Sigmoid colon (tissue), 4 donors: Measurements from ENCODE around the gene SNX27.

Experiments
- POLR2A ChIP-seq, 2 donors: fragments of 450-650 bp; IDR thresholded peaks; one replicate each; pipeline ENCODE4 v1.6.1; 2016; ENCODE audit warnings: antibody characterized with exemption in 2 of 2, mild to moderate bottlenecking in 2 of 2, moderate library complexity in 2 of 2
- POLR2AphosphoS5 ChIP-seq, 4 donors: sonication (generic); formaldehyde crosslinking; IDR thresholded peaks; one replicate each; pipeline ENCODE4 v1.6.1; 2017; ENCODE audit warnings: antibody characterized with exemption in 4 of 4
- TF ChIP-seq, protein P1 (sequence below), 4 experiments: fragments of 450-650 bp in 3 of 4; fragments of 200-600 bp in 1 of 4; IDR thresholded peaks; one replicate each; pipeline ENCODE4 v1.5.1; 2016 to 2019; ENCODE audit warnings: antibody characterized with exemption in 4 of 4, mild to moderate bottlenecking in 3 of 4, moderate library complexity in 2 of 4

- TF ChIP-seq, protein P1, sequence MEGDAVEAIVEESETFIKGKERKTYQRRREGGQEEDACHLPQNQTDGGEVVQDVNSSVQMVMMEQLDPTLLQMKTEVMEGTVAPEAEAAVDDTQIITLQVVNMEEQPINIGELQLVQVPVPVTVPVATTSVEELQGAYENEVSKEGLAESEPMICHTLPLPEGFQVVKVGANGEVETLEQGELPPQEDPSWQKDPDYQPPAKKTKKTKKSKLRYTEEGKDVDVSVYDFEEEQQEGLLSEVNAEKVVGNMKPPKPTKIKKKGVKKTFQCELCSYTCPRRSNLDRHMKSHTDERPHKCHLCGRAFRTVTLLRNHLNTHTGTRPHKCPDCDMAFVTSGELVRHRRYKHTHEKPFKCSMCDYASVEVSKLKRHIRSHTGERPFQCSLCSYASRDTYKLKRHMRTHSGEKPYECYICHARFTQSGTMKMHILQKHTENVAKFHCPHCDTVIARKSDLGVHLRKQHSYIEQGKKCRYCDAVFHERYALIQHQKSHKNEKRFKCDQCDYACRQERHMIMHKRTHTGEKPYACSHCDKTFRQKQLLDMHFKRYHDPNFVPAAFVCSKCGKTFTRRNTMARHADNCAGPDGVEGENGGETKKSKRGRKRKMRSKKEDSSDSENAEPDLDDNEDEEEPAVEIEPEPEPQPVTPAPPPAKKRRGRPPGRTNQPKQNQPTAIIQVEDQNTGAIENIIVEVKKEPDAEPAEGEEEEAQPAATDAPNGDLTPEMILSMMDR (IDR thresholded peaks at IDR 0.05): no peak
- TF ChIP-seq POLR2A (IDR thresholded peaks at IDR 0.05) (no peak), POLR2AphosphoS5 (IDR thresholded peaks at IDR 0.05) (no peak)
Measured at GRCh38 chr1:151716405-151716762, 104.5 kb downstream of the SNX27 start.
